Activated CD8-positive, alpha-beta T cell treated with anti-CD3 and anti-CD28 coated beads for 36 hours (primary cell): ENCODE results near the gene S100A3. TPM values are rescaled to one million over a fixed set of nuclear protein-coding genes. Genes with fewer than 3 reads are reported as not detected.
"Not testable (repeated sequence)": the region's sequence is repeated elsewhere in the genome, so short reads cannot be mapped to it uniquely, and the experiment has no call there.

ENCODE experiments used
- ATAC-seq: fragments of 200-7000 bp; cut with Tn5 transposase; one replicate; pipeline ENCODE4 v1.10.0; 2021; ENCODE audit warnings: mild to moderate bottlenecking, moderate library complexity
- CTCF ChIA-PET: fragments of 350-600 bp; sonication (Branson Sonifier 250); formaldehyde crosslinking; loops from one replicate; lab custom pipeline; 2021; ENCODE audit warnings: antibody characterized with exemption; lab: Charles Lee
- POLR2A ChIA-PET: fragments of 350-600 bp; sonication (Branson Sonifier 250); formaldehyde crosslinking; loops from one replicate; lab custom pipeline; 2021; ENCODE audit warnings: antibody characterized with exemption; lab: Charles Lee
- DNase-seq: peaks from one replicate; pipeline ENCODE4 v3.0.0-alpha.2; 2020
- H3K27ac Mint-ChIP-seq: one replicate; pipeline ENCODE4 v1.8.0; 2021; ENCODE audit warnings: mild to moderate bottlenecking, mixed read lengths
- H3K27me3 Mint-ChIP-seq: one replicate; pipeline ENCODE4 v1.8.0; 2021; ENCODE audit warnings: mixed read lengths
- H3K36me3 Mint-ChIP-seq: one replicate; pipeline ENCODE4 v1.8.0; 2021; ENCODE audit warnings: low read depth, mixed read lengths
- H3K4me1 Mint-ChIP-seq: one replicate; pipeline ENCODE4 v1.8.0; 2021; ENCODE audit warnings: low read depth, mixed read lengths
- H3K4me3 Mint-ChIP-seq: one replicate; pipeline ENCODE4 v1.8.0; 2021; ENCODE audit warnings: mild to moderate bottlenecking, moderate library complexity, mixed read lengths
- H3K9me3 Mint-ChIP-seq: one replicate; pipeline ENCODE4 v1.8.0; 2021; ENCODE audit warnings: mixed read lengths
- intact Hi-C: fragments of 100-400 bp; cut with micrococcal nuclease; formaldehyde crosslinking; loops from one replicate; pipeline ENCODE4 v1.10.0; 2022
- total RNA-seq, 2 experiments: library from RNA; stranded (reverse); gene quantifications; one replicate each; pipeline ENCODE4 v1.2.3, GENCODE V29; 2021
- TF ChIP-seq, protein P1 (sequence below): fragments of 200-600 bp; IDR thresholded peaks from one replicate; pipeline ENCODE4 v1.8.0; 2022; ENCODE audit warnings: antibody characterized with exemption, mild to moderate bottlenecking

The S100A3 gene
- total RNA-seq, 2 experiments from 2014 or later = not detected

DNA sequence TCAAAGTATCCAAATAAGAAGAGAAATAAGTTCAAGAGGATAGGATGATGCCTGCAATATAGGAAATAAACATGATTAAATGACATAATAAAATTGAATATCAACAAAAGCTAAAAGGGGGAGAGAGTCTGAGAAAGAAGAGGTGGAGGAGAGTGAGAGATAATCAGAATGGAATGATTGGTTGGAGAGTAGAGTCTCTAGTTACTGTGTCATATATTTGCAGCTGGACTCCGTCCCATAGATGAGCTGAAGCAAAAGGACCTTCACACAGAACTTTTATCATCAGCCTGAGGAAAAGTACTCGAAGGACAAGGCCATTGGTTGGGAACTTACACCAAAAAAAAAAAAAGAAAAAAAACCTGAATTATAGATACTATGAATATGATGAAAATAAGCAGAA lies 39.4 kb upstream of the S100A3 start:
- H3K36me3 Mint-ChIP-seq = no peaks in the 10 kb centered on the region
- no peak for ATAC-seq
- no peak overlapping the region for H3K4me3 Mint-ChIP-seq
- POLR2A ChIA-PET = no interaction called here
- no peaks in the 10 kb centered on the region for H3K9me3 Mint-ChIP-seq
- DNase-seq = no peak
- CTCF ChIA-PET = no interaction called here
- no peaks in the 10 kb centered on the region for H3K27me3 Mint-ChIP-seq
- intact Hi-C loops = no loop called here
- TF ChIP-seq, protein P1, sequence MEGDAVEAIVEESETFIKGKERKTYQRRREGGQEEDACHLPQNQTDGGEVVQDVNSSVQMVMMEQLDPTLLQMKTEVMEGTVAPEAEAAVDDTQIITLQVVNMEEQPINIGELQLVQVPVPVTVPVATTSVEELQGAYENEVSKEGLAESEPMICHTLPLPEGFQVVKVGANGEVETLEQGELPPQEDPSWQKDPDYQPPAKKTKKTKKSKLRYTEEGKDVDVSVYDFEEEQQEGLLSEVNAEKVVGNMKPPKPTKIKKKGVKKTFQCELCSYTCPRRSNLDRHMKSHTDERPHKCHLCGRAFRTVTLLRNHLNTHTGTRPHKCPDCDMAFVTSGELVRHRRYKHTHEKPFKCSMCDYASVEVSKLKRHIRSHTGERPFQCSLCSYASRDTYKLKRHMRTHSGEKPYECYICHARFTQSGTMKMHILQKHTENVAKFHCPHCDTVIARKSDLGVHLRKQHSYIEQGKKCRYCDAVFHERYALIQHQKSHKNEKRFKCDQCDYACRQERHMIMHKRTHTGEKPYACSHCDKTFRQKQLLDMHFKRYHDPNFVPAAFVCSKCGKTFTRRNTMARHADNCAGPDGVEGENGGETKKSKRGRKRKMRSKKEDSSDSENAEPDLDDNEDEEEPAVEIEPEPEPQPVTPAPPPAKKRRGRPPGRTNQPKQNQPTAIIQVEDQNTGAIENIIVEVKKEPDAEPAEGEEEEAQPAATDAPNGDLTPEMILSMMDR = no peak
- no peaks in the 10 kb centered on the region for H3K4me1 Mint-ChIP-seq
- no peak overlapping the region for H3K27ac Mint-ChIP-seq

DNA sequence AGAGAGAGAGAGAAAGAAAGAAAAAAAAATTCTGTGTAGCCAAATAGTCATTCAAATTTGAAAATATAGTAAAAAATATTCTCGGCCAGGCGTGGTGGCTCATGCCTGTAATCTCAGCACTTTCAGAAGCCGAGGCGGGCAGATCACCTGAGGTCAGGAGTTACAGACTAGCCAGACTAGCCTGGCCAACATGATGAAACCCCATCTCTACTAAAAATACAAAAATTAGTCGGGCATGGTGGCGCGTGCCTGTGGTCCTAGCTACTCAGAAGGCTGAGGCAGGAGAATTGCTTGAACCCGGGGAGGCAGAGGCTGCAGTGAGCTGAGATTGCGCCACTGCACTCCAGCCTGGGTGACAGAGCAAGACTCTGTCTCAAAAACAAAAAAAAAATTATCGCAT lies 39.0 kb upstream of the S100A3 start:
- H3K9me3 Mint-ChIP-seq, H3K27ac Mint-ChIP-seq, DNase-seq, intact Hi-C loops, H3K36me3 Mint-ChIP-seq, H3K4me3 Mint-ChIP-seq, H3K4me1 Mint-ChIP-seq, POLR2A ChIA-PET, H3K27me3 Mint-ChIP-seq, ATAC-seq: not testable (repeated sequence)
- CTCF ChIA-PET = interaction anchor here (1.0 kb wide), 1 partner anchor 42 kb away, joined by 4 read pairs; no protein-coding TSS in a partner anchor

DNA sequence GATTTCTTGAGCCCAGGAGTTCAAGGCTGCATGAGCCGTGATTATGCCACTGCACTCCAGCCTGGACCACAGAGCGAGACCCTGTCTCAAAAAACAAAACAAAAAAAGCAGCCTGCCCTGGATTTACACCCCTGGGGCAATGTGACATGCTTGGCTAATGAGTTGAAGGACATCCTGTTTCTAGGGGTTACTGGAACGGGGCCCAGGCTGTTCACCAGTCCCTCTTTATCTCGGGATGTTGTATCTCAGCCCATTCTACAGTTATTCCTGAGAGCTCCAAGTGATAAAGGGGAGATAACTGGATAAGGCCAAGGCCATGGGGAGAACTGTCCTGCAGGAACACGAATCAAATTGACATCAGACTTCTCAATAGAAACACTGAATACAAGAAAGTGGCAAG lies 38.3 kb upstream of the S100A3 start:
- Mint-ChIP-seq H3K9me3 (no peaks in the 10 kb centered on the region), H3K4me1 (no peaks in the 10 kb centered on the region), H3K27ac (no peak overlapping the region), H3K36me3 (no peaks in the 10 kb centered on the region), H3K4me3 (no peak overlapping the region), H3K27me3 (no peaks in the 10 kb centered on the region)
- DNase-seq (no peak), ATAC-seq (no peak)
- ChIA-PET CTCF (interaction anchor here (1.0 kb wide), 1 partner anchor 41 kb away, joined by 4 read pairs; no protein-coding TSS in a partner anchor), POLR2A (interaction anchor here (1.0 kb wide), 1 partner anchor 47 kb away, joined by 3 read pairs; the partner anchor contains the start of gene CHTOP)
- intact Hi-C loops = no loop called here
- TF ChIP-seq, protein P1 = no peak

DNA sequence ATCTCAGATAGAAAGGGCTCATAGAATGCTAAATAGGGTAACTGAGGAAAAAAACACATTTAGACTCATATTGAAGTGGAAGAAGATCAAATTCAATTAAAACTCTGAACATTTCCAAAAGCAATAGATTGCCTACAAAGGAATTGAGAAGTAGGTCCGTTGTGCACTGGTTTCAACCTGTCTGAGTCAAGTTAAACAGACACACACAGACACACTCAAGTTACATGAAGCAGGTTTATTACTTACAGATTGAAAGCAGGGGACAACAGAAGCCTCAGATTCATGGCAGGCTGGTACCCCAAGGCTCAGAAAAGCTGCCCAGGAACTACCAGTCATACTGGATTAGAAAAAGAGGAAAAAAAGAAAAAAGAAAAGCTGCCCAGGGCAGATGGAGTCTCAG lies 37.3 kb upstream of the S100A3 start:
- no peaks in the 10 kb centered on the region for H3K27me3 Mint-ChIP-seq
- H3K9me3 Mint-ChIP-seq = no peaks in the 10 kb centered on the region
- TF ChIP-seq, protein P1 = no peak
- ChIA-PET CTCF (no interaction called here), POLR2A (interaction anchor here (1.0 to 1.1 kb wide), 2 partner anchors 22 to 48 kb away, joined by 3 read pairs; partner anchors contain the start of gene CHTOP)
- no peak overlapping the region for H3K4me3 Mint-ChIP-seq
- H3K4me1 Mint-ChIP-seq = no peaks in the 10 kb centered on the region
- H3K36me3 Mint-ChIP-seq = no peaks in the 10 kb centered on the region
- intact Hi-C loops = no loop called here
- H3K27ac Mint-ChIP-seq = no peak overlapping the region
- no peak for DNase-seq
- ATAC-seq = no peak

DNA sequence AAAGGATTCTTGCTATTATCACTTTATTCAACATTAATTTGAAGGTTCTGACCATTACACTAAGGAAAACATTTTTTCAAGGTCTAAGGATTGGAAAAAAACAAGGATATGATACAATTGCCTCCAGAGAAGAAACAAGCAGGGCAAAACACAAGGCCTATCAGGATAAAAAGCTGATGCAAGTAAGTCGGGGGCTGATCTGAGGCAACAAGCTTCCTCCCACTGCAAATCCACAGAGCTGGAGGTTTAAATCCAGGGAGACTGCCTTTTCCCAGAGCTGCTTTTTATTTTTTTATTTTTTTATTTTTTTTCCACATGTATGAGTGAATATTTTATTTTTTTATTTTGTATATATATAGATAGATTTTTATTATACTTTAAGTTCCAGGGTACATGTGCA lies 35.9 kb upstream of the S100A3 start:
- no peak overlapping the region for H3K27ac Mint-ChIP-seq
- DNase-seq (no peak), ATAC-seq (no peak)
- no peak overlapping the region for H3K4me3 Mint-ChIP-seq
- H3K27me3 Mint-ChIP-seq = no peaks in the 10 kb centered on the region
- intact Hi-C loops = no loop called here
- H3K9me3 Mint-ChIP-seq = no peaks in the 10 kb centered on the region
- no peaks in the 10 kb centered on the region for H3K36me3 Mint-ChIP-seq
- TF ChIP-seq, protein P1 = no peak
- ChIA-PET POLR2A (interaction anchor here (1.1 kb wide), 1 partner anchor 12 kb away, joined by 3 read pairs; no protein-coding TSS in a partner anchor), CTCF (interaction anchor here (1.1 to 1.6 kb wide), 2 partner anchors 61 to 74 kb away, joined by 3 to 5 read pairs; no protein-coding TSS in a partner anchor)
- no peaks in the 10 kb centered on the region for H3K4me1 Mint-ChIP-seq
